Psoas muscle (tissue), 8 donors: ENCODE data around the gene MRPL24. TPM values are rescaled to one million over a fixed set of nuclear protein-coding genes. Genes with fewer than 3 reads are reported as not detected.

Experiments used
- ATAC-seq, 4 donors: fragments of 200-7000 bp; cut with Tn5 transposase; one replicate each; pipeline ENCODE4 v1.9.1; 2020; ENCODE audit warnings: moderate library complexity in 3 of 4, mild to moderate bottlenecking in 2 of 4
- DNase-seq, 2 donors: peaks; one replicate each; pipeline ENCODE4 v3.0.0-alpha.2; 2020
- H3K27ac ChIP-seq: fragments of 200-600 bp; one replicate; pipeline ENCODE4 v1.8.0; 2022
- H3K27me3 ChIP-seq, 3 donors: fragments of 200-600 bp in 1 of 3; one replicate each; pipeline versions ENCODE4 v1.6.1 to v1.8.0; 2013 to 2022; ENCODE audit warnings: low read length in 2 of 3, mild to moderate bottlenecking in 2 of 3, moderate library complexity in 1 of 3; ENCODE audit not compliant: insufficient read depth in 3 of 3
- H3K36me3 ChIP-seq, 2 donors: fragments of 200-600 bp in 1 of 2; one replicate each; pipeline versions ENCODE4 v1.6.1 to v1.8.0; 2013 to 2022; ENCODE audit warnings: low read depth in 1 of 2, mild to moderate bottlenecking in 1 of 2, moderate library complexity in 1 of 2; ENCODE audit not compliant: insufficient read depth in 1 of 2
- H3K4me1 ChIP-seq: fragments of 200-600 bp; one replicate; pipeline ENCODE4 v1.8.0; 2022
- H3K4me3 ChIP-seq: fragments of 200-600 bp; one replicate; pipeline ENCODE4 v1.8.0; 2022; ENCODE audit warnings: mild to moderate bottlenecking
- H3K9me3 ChIP-seq: fragments of 200-600 bp; one replicate; pipeline ENCODE4 v1.8.0; 2022
- WGBS, 3 donors: extraction: QIAGEN DNeasy Blood & Tissue Kit; methylation state at CpG; one replicate each; pipeline versions ENCODE4 v1.1.6 to v1.1.7; 2013; 5-methylcytosine and 5-hydroxymethylcytosine counted together
- intact Hi-C, 2 donors: fragments of 100-400 bp; cut with DNase I; formaldehyde crosslinking; loops; one replicate each; pipeline versions ENCODE4 v1.11.0 to v1.14.2; 2022
- polyA plus RNA-seq, 3 donors: library from polyadenylated mRNA; stranded (reverse); fragments of 200-250 nt; gene quantifications; one replicate each; pipeline ENCODE4 v1.2.3, GENCODE V29; 2013
- total RNA-seq, 4 donors: library from RNA; stranded (reverse); fragmentation: NEBNext Ultra II Directional in 2 of 4; extraction: Animal tissue kit (Norgen Biotek cat#: 25700) in 2 of 4; gene quantifications; one replicate each; pipeline versions ENCODE4 v1.2.1 to v1.2.4, GENCODE V29; 2021 to 2023
- TF ChIP-seq, protein P1 (sequence below): fragments of 200-600 bp; IDR thresholded peaks from one replicate; pipeline ENCODE4 v1.8.0; 2022; ENCODE audit warnings: antibody characterized with exemption
- donor health status: healthy with polysubstance abuse.
- donor health status: DM: no; HTN: no; CAD: no; lungs with moderate emphysema.
- donor health status: Bipolar disorder and iron deficiency.
- donor health status: healthy.
- donor health status: DM: yes; HTN: yes; CAD: no.
- donor health status: DM: no; HTN: no; CAD: no.
- donor health status: DM: no; HTN: no; CAD: no.
- donor health status: DM: yes; HTN: yes; CAD: no.

The MRPL24 gene
- total and polyA plus RNA-seq, 7 donors: 86.1 to 174 (median 137) TPM

GRCh38 chr1:156703741-156704140 lies 37.1 kb downstream of the MRPL24 start:
- no peak overlapping the region for H3K27ac ChIP-seq
- 39 to 58% (median 44%) methylated on average over 4 of the region's 4 CpGs for WGBS, 3 donors
- peaks cover 22% of the 10 kb centered on the region for H3K4me1 ChIP-seq
- DNase-seq (no peak), ATAC-seq (no peak)
- peaks cover 0 to 66% (median 24%) of the 10 kb centered on the region in 3 donors for H3K27me3 ChIP-seq
- no peaks in the 10 kb centered on the region for H3K36me3 ChIP-seq
- no peaks in the 10 kb centered on the region for H3K9me3 ChIP-seq
- intact Hi-C loops: no loop called here
- TF ChIP-seq, protein P1, sequence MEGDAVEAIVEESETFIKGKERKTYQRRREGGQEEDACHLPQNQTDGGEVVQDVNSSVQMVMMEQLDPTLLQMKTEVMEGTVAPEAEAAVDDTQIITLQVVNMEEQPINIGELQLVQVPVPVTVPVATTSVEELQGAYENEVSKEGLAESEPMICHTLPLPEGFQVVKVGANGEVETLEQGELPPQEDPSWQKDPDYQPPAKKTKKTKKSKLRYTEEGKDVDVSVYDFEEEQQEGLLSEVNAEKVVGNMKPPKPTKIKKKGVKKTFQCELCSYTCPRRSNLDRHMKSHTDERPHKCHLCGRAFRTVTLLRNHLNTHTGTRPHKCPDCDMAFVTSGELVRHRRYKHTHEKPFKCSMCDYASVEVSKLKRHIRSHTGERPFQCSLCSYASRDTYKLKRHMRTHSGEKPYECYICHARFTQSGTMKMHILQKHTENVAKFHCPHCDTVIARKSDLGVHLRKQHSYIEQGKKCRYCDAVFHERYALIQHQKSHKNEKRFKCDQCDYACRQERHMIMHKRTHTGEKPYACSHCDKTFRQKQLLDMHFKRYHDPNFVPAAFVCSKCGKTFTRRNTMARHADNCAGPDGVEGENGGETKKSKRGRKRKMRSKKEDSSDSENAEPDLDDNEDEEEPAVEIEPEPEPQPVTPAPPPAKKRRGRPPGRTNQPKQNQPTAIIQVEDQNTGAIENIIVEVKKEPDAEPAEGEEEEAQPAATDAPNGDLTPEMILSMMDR: no peak
- no peak overlapping the region for H3K4me3 ChIP-seq

GRCh38 chr1:156703336-156703735 lies 37.6 kb downstream of the MRPL24 start:
- ATAC-seq (no peak), DNase-seq (no peak)
- intact Hi-C loops: no loop called here
- Histone ChIP-seq H3K27me3 (peaks cover 0 to 66% (median 24%) of the 10 kb centered on the region in 3 donors), H3K4me3 (no peak overlapping the region), H3K4me1 (peaks cover 22% of the 10 kb centered on the region), H3K36me3 (no peaks in the 10 kb centered on the region), H3K9me3 (no peaks in the 10 kb centered on the region), H3K27ac (no peak overlapping the region)
- TF ChIP-seq, protein P1: no peak
- 47 to 64% (median 55%) methylated on average over 4 of the region's 4 CpGs for WGBS, 3 donors

GRCh38 chr1:156700736-156701531 lies 40.0 kb downstream of the MRPL24 start:
- DNase-seq (no peak), ATAC-seq (no peak)
- H3K9me3 ChIP-seq: no peaks in the 10 kb centered on the region
- no peak overlapping the region for H3K27ac ChIP-seq
- H3K27me3 ChIP-seq: peaks cover 0 to 70% (median 20%) of the 10 kb centered on the region in 3 donors
- WGBS, 3 donors: 75 to 83% (median 78%) methylated on average over 8 of the region's 8 CpGs
- H3K4me3 ChIP-seq: no peak overlapping the region
- TF ChIP-seq, protein P1: no peak
- H3K36me3 ChIP-seq: no peaks in the 10 kb centered on the region
- intact Hi-C loops: no loop called here
- peaks cover 19% of the 10 kb centered on the region for H3K4me1 ChIP-seq

- Histone ChIP-seq H3K9me3 (no peaks in the 10 kb centered on the region), H3K4me1 (no peaks in the 10 kb centered on the region), H3K27me3 (peaks cover 0 to 56% (median 12%) of the 10 kb centered on the region in 3 donors), H3K36me3 (no peaks in the 10 kb centered on the region), H3K27ac (no peak overlapping the region), H3K4me3 (no peak overlapping the region)
- WGBS, 3 donors: 34 to 46% (median 38%) methylated on average over 1 of the region's 1 CpG
- intact Hi-C loops: loop anchor here in 1 of 2 donors (10.0 kb wide), 1 partner anchor 186 kb away; no protein-coding TSS in a partner anchor
- no peak for ATAC-seq
- TF ChIP-seq, protein P1: no peak
- no peak for DNase-seq
These were observed 41.9 kb downstream of the MRPL24 start for GRCh38 chr1:156698995-156699394.
